HG03520 (cell line): ENCODE measurements around the gene DNM3.
A peak's percentile ranks its signal among the peaks of the same experiment; 100 is the strongest.
"Not testable (repeated sequence)": the region's sequence is repeated elsewhere in the genome, so short reads cannot be mapped to it uniquely, and the experiment has no call there.

Source experiments
- ATAC-seq: cut with Tn5 transposase; IDR thresholded peaks from one replicate; pipeline ENCODE4 v1.9.1; 2021; ENCODE audit warnings: mild to moderate bottlenecking, moderate library complexity; ENCODE audit not compliant: unreplicated experiment

DNM3 gene

GRCh38 chr1:172347416-172347815 lies 506.1 kb downstream of the DNM3 start:
- no peak for ATAC-seq

GRCh38 chr1:172350856-172351255 lies 509.6 kb downstream of the DNM3 start:
- no peak for ATAC-seq

- no peak for ATAC-seq
Observed at GRCh38 chr1:172351346-172351745, 510.0 kb downstream of the DNM3 start.

DNA sequence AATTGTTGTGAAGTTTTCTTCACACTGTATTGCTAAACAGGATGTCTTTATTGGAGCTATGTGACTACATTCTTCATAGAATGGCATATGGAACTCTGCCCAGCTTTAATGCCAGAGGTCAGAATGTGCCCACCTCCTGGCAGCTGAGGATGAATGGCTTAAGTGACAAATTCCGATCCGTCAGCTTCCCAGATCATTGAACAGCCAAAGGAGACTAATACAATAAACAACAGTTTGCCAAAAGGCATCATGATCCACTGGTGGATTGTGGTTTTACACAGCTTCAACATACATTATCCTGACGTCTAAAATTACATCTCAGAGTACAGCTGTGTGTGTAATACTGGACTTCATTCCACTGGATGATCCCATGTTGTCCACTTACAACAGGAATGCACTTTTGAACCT lies 510.5 kb downstream of the DNM3 start:
- no peak for ATAC-seq

- ATAC-seq = no peak
Observed at GRCh38 chr1:172352435-172352834, 511.1 kb downstream of the DNM3 start.

DNA sequence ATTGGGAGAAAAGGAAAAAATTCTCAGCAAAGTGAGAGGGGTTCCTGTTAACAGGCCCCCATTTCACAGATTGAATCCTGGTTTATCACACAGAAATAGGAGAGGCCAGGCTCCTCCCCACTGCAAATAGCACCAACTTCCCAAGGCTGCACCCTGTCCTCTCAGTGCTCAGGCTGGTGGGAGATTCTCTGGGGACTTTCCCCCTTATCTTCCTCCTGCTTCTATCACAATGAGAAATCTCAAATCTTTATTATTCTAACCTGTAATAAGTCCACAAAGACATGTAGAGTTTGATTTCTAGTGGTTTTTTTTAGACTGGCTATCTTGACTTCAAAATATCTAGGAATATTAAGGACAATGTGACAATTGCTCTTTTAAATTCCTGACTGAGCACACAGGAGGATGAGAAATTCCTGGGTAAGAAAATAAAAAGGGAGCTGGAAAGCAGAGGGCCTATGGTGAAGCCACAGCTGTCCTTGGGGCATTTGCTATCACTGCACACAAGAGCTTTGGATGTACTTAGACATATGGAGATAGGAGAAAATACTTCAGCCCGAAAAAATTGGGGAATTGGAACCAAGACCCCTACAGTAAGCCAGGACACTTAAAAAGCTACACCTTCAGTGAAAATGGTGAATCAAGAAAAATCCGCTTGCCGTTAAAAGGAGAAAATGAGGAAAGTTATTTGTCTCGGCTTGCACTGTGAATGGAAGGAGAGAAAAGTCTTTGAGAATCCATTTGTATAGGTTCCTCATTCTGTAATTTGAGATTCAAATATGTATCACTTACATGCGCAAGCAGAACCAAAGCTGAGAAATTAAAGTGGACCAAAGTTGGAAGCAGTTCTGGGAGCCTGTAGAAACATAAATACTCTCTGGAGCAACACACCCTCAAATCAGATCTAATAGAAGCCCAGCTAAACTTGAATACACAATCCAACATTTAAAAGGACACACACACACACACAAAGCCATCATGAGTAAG lies 513.3 kb downstream of the DNM3 start:
- ATAC-seq = no peak

- ATAC-seq = no peak
Observed at GRCh38 chr1:172356620-172357019, 515.3 kb downstream of the DNM3 start.

DNA sequence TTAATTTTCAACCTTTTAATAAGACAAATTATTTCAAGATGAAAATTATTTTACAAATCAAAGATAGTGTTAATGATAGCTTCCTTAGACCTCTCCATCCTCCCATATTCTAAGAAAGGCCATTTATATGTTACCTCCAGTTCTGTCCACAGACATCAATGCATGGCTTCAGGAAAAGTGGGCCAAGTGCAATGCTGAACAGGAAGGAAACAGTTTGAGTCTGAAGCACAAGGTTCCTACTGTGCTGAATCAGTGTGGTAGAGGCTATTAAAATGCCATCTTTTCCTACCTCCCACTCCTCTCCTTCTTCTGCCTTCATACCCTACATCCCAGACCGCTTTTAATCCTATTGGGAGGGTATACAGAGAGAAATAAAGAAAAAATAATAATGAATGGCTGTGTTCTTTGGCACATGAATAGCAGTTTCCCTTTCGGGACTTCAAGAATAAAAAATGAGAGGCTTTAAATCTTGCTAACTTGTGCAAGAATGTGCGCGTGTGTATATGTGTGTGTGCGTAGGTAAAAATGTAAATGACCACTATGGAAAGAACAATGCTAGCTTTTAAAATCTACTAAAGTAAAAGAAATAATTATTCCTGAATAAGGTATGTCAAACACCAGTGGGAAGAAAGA lies 516.6 kb downstream of the DNM3 start:
- ATAC-seq = no peak

DNA sequence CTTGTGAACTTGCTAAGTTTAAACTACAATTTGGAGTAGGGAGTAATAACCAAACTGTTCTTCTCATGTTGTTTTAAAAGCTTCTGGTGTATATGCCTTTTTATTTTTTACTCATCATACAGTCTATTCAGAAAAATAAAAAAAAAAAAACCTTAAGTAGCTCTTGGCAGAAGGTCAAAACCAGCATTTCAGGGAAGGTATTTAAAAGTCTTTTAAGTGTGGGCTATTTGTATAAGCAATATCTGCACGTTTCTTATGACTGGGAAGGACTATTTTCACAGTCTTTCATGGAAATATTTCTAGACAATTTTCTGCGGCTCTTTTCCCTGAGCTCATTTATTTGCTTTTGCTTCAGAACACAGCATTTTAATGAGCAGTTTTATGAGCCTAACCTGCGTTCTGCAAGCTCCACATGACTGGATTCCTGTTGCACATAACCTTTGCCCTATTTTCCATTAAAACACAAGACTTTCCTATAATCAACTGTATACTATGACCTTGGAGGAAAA lies 518.2 kb downstream of the DNM3 start:
- no peak for ATAC-seq

DNA sequence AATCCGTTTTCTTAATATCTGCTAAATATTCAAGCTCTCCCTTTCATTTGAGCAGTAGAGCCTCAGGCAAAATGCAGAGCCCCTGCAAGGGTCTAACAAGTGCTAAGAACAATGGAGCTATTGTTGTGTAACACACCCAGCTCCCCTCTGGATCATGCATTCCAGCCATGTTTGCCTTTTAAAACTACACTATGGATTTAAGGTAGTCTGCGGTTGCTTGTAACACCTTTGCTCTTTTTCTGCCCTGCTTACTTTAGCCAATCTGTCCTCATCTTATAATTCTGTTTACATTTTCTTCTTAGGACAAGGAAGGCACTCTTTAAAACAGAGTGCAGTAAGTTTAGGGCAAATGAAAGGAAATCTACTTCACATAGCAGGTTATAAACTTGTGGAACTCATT lies 519.2 kb downstream of the DNM3 start:
- ATAC-seq = no peak

DNA sequence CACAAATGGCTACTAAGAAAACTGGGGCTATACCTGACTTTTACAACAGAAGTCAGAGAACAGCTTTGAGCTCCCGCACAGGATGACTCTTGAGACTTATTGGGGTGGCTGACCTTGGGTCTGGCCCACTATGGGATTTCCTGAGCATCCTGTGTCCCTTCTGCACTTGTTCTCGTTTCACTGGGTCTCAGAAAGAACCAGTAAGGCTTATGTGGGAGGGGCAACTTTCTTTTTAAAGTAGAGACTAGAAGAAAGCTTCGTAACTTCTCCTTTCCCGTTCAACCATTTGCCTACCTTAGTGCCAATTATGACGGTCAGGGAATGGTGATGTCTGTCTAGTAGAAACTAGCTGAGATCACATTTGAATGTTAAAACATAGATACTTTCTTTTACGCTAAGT lies 519.7 kb downstream of the DNM3 start:
- ATAC-seq = no peak

- ATAC-seq = no peak
Observed at GRCh38 chr1:172363852-172364251, 522.6 kb downstream of the DNM3 start.

DNA sequence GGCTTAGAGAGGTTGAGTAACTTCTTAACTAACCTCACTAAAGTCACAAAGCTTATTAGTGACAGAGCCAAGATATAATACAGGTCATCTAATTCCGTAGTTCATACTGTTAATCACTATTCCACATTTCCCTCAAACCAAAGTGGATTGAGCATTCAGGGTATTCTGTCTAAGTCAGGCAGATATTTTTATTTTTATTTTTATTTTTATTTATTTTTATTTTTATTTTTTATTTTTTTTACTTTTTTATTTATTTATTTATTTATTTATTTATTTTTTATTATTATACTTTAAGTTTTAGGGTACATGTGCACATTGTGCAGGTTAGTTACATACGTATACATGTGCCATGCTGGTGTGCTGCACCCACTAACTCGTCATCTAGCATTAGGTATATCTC lies 530.3 kb downstream of the DNM3 start:
- ATAC-seq = not testable (repeated sequence)

DNA sequence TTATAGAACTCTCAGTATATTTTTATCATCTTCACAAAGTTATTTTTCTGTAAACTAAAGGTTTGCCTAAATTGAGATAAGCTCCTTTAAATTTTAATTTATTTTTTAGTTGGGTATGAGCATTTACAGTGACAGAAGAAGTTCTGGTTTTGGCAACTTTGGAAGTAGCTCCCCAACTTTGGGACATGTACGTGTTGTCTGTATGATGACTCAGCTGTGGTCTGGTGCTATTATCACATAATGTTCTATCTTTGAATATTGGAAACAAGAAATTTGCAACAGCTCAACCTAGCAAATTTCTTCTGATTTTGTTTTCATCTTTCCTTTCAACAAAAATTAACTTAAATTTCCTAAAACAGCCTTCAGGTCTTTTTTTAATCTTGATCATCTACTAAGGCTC lies 532.6 kb downstream of the DNM3 start:
- no peak for ATAC-seq

DNA sequence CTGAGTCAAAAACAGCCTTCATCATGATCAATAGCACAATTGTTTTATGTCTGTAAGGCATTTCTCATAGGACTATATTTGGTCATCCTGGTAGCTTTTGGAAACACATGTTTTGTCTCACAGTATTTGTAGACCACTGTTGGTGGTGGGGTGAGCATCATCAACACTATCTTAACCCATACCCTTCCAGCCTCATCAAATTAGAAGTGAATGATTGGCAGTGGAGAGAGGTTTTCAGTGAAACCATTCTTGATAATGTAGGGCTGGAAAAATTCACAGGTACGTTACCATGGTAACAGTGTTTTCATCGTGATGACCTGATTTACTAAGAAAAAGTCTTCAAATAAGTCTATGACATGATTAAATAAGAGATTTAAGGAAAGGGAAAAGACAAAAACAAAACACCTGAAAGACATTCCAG lies 533.9 kb downstream of the DNM3 start:
- ATAC-seq = no peak

DNA sequence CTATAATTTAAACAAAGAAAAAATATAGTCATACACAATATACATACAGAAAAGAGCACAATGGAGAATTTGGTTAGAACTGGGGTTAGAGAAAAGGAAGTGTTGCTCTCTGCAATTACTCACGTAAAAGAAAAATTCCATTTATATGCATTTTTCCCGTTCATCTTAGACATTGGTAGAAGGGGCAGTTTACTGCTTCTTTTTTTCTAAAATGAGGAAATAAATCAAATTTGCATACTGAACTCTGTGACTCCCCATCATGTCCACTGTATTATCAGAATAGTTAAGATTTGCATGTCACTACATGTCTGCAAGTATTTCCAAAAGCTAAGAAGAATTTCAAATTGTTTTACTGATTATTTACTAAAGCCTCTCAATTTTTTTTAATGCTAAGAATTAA lies 535.1 kb downstream of the DNM3 start:
- no peak for ATAC-seq

GRCh38 chr1:172377565-172377964 lies 536.3 kb downstream of the DNM3 start:
- no peak for ATAC-seq

DNA sequence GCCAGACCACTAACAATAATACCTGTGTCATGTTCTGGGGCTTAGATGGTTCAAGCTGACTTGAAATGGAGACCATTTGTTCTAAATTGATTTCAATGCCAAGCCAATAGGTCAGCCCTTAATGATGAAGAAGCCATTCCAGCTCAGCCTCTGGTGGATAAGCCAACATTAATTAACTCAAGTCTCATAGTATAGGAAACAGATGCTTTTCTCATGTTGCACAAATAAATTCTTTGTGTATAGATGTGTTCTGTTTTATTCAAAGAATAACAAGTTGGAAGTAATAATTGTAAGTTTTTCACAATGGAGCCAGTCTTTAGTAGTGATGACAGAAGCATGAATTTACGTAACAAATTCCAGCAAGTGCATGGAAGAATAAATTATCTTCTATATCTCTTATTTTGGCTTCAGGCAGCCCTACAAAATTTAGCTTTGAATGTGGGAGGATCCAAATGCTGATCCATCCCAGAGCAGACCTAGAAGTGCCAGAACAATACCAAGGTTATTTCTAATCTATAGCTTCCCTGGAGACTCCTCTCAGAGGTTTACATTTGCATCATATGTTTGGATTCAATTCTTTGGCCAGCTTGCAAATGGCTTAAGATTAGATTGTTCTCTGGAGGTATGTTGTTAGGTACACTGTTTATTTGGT lies 536.9 kb downstream of the DNM3 start:
- no peak for ATAC-seq

DNA sequence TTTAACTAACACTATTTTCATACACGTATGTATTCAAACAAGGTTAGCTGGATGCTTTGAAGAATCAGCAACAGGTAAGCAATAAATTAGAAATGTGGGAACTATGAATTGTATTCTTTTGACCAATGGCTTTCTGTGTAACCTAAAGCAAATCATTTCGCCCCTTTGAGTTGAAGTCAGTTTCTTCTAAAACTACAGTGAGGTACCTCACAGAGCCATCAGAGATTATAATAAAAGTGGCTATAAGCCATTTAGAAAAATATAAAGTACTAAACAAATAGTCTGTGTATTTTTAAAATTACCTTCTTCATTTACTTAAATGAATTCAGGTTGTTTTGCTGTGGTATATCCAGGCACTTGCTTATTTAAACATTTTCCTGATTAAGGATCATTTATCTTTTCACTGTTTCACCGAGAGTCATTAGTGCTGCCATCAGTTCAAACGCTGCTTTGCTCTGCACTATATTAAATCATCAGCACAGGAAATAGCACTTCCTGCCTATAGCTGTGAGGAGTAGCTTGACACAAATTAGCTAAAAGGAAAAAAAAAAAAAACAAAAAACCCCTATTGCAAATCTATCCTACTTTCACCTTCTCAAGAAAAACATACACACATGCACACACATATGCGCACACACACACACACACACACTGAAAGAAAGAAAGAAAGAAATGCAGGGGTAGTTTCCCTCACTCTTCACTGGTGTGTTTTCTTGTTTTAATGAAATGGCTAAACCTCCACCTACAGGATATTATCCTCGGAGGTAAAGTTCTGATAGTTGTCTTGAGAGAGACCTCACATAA lies 539.3 kb downstream of the DNM3 start:
- ATAC-seq = peak; percentile 89

DNA sequence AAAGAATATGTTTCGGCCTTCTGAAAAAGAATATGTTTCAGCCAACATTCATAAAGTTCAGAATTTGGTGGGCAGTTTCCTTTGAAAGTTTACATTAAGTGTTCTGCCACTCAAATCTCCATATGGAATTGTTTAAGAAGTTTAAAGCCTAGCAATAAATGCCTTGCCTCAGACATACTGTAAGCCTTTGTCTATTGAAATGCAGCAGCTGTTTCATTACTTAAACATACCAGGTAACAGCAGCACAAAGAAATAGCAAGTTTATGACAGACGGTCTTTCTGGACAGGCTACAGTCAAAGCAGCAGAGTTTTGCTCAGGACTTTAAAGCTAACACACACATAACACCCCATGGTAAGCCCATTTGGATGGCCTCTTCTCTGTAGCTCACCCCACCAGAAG lies 540.6 kb downstream of the DNM3 start:
- no peak for ATAC-seq

- no peak for ATAC-seq
Observed at GRCh38 chr1:172382406-172382805, 541.1 kb downstream of the DNM3 start.
